ENCODE results near the gene PROCA1.
"Not testable (repeated sequence)": the region's sequence is repeated elsewhere in the genome, so short reads cannot be mapped to it uniquely, and the experiment has no call there.

PROCA1 gene

GRCh38 chr17:28741358-28742349 lies 30.0 kb upstream of the PROCA1 start:
- Histone ChIP-seq H3K36me3 (ENCODE audit: control insufficient read depth, low read depth, low read length) (peaks cover 8% of the 10 kb centered on the region), H3K4me1 (ENCODE audit: control insufficient read depth, low read depth, low read length) (peaks cover 12% of the 10 kb centered on the region), H3K27ac (ENCODE audit: low read length) (no peak overlapping the region), H3K27me3 (ENCODE audit: control insufficient read depth, insufficient read depth, low read length) (no peaks in the 10 kb centered on the region), H3K9ac (ENCODE audit: low read length) (no peak overlapping the region), H3K4me3 (ENCODE audit: low read length) (no peak overlapping the region), H3K9me3 (ENCODE audit: control insufficient read depth, low read depth, low read length) (no peaks in the 10 kb centered on the region)

DNA sequence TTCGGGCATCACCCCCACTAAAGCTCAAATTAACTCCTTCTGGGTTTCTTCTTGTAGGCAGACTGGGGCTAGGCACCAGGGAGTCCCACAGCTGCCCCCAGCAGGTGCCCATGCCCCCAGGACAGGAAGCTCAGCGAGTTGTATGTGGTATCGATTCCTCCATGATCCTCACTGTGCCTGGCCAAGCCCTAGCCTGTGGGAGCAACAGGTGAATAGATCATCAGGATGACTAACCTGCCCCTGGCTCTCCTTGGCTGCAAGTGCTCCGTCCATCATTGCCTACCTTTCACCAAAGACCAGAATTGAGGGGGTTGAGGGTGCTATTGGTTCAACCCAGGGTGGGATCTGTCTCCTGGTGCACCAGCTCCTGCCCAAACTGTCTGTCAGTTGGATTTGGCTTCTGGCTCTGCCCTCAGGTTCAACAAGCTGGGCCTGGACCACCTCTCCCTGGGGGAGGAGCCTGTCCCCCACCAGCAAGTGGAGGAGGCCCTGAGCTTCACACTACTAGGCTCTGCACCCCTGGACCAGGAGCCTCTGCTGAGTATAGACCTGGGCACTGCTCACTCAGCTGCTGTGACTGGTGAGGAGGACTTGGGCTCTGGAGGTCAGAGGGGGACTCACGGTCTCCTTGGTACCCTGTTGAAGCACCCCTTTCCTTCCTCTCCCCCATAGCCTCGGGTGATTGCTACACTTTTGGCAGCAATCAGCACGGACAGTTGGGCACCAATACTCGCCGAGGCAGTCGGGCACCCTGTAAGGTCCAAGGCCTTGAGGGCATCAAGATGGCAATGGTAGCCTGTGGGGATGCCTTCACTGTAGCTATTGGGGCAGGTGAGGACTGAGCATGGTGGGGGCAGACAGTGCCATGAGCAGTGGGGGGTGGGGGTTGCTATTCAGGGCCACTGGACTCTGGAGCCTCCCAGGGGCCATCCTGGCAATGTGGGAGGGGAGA lies 29.0 kb upstream of the PROCA1 start:
- peaks cover 3% of the 10 kb centered on the region for H3K4me1 ChIP-seq (ENCODE audit: control insufficient read depth, low read depth, low read length)
- H3K9ac ChIP-seq (ENCODE audit: low read length) = no peak overlapping the region
- no peaks in the 10 kb centered on the region for H3K9me3 ChIP-seq (ENCODE audit: control insufficient read depth, low read depth, low read length)
- H3K4me3 ChIP-seq (ENCODE audit: low read length) = no peak overlapping the region
- H3K36me3 ChIP-seq (ENCODE audit: control insufficient read depth, low read depth, low read length) = peaks cover 4% of the 10 kb centered on the region
- H3K27me3 ChIP-seq (ENCODE audit: control insufficient read depth, insufficient read depth, low read length) = no peaks in the 10 kb centered on the region
- no peak overlapping the region for H3K27ac ChIP-seq (ENCODE audit: low read length)

- no peaks in the 10 kb centered on the region for H3K9me3 ChIP-seq (ENCODE audit: control insufficient read depth, low read depth, low read length)
- H3K4me1 ChIP-seq (ENCODE audit: control insufficient read depth, low read depth, low read length) = no peaks in the 10 kb centered on the region
- no peak overlapping the region for H3K4me3 ChIP-seq (ENCODE audit: low read length)
- no peaks in the 10 kb centered on the region for H3K27me3 ChIP-seq (ENCODE audit: control insufficient read depth, insufficient read depth, low read length)
- H3K27ac ChIP-seq (ENCODE audit: low read length) = no peak overlapping the region
- H3K9ac ChIP-seq (ENCODE audit: low read length) = no peak overlapping the region
- H3K36me3 ChIP-seq (ENCODE audit: control insufficient read depth, low read depth, low read length) = peaks cover 4% of the 10 kb centered on the region
Measured at GRCh38 chr17:28738680-28739384, 27.1 kb upstream of the PROCA1 start.

GRCh38 chr17:28737770-28738679 lies 26.3 kb upstream of the PROCA1 start:
- Histone ChIP-seq H3K4me1 (ENCODE audit: control insufficient read depth, low read depth, low read length) (no peaks in the 10 kb centered on the region), H3K4me3 (ENCODE audit: low read length) (no peak overlapping the region), H3K27ac (ENCODE audit: low read length) (no peak overlapping the region)

GRCh38 chr17:28737316-28737715 lies 25.6 kb upstream of the PROCA1 start:
- Histone ChIP-seq H3K27me3 (ENCODE audit: control insufficient read depth, insufficient read depth, low read length) (no peaks in the 10 kb centered on the region), H3K4me3 (ENCODE audit: low read length) (no peak overlapping the region), H3K27ac (ENCODE audit: low read length) (no peak overlapping the region), H3K9me3 (ENCODE audit: control insufficient read depth, low read depth, low read length) (no peaks in the 10 kb centered on the region), H3K4me1 (ENCODE audit: control insufficient read depth, low read depth, low read length) (no peaks in the 10 kb centered on the region), H3K36me3 (ENCODE audit: control insufficient read depth, low read depth, low read length) (peaks cover 4% of the 10 kb centered on the region), H3K9ac (ENCODE audit: low read length) (no peak overlapping the region)

More at GRCh38 chr17:28737770-28738679, 26.3 kb upstream of the PROCA1 start:
- Histone ChIP-seq H3K9me3 (ENCODE audit: control insufficient read depth, low read depth, low read length) (no peaks in the 10 kb centered on the region), H3K27me3 (ENCODE audit: control insufficient read depth, insufficient read depth, low read length) (no peaks in the 10 kb centered on the region), H3K36me3 (ENCODE audit: control insufficient read depth, low read depth, low read length) (peaks cover 4% of the 10 kb centered on the region), H3K9ac (ENCODE audit: low read length) (no peak overlapping the region)

- H3K9ac ChIP-seq (ENCODE audit: low read length); H3K4me1 ChIP-seq (ENCODE audit: control insufficient read depth, low read depth, low read length); H3K4me3 ChIP-seq (ENCODE audit: low read length); H3K36me3 ChIP-seq (ENCODE audit: control insufficient read depth, low read depth, low read length); H3K9me3 ChIP-seq (ENCODE audit: control insufficient read depth, low read depth, low read length); H3K27ac ChIP-seq (ENCODE audit: low read length); H3K27me3 ChIP-seq (ENCODE audit: control insufficient read depth, insufficient read depth, low read length): not testable (repeated sequence)
Measured at GRCh38 chr17:28735913-28736769, 24.5 kb upstream of the PROCA1 start.

- Histone ChIP-seq H3K9me3 (ENCODE audit: control insufficient read depth, low read depth, low read length) (no peaks in the 10 kb centered on the region), H3K4me3 (ENCODE audit: low read length) (no peak overlapping the region), H3K27me3 (ENCODE audit: control insufficient read depth, insufficient read depth, low read length) (no peaks in the 10 kb centered on the region), H3K9ac (ENCODE audit: low read length) (no peak overlapping the region), H3K4me1 (ENCODE audit: control insufficient read depth, low read depth, low read length) (no peaks in the 10 kb centered on the region), H3K27ac (ENCODE audit: low read length) (no peak overlapping the region), H3K36me3 (ENCODE audit: control insufficient read depth, low read depth, low read length) (peaks cover 4% of the 10 kb centered on the region)
Measured at GRCh38 chr17:28735242-28735722, 23.6 kb upstream of the PROCA1 start.

DNA sequence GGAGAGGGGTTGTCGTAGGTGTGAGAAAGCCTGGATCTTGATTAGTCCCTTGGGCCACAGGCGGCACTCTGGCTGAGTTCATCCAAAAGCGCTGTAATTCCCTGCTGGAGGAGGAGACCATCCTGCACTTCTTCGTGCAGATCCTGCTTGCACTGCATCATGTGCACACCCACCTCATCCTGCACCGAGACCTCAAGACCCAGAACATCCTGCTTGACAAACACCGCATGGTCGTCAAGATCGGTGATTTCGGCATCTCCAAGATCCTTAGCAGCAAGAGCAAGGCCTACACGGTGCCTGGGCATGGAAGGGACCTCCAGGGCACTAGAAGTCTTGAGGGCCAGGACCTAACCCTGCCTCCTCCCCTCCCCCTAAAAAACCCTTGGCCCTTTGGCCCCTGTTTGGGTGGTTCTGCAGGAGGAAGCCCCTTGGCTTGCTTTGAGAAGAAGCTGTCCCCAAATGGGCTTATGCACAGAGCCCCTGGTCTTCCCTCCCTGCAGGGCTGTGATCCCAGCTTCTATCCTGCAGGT lies 23.1 kb upstream of the PROCA1 start:
- Histone ChIP-seq H3K9me3 (ENCODE audit: control insufficient read depth, low read depth, low read length) (no peaks in the 10 kb centered on the region), H3K27ac (ENCODE audit: low read length) (no peak overlapping the region), H3K36me3 (ENCODE audit: control insufficient read depth, low read depth, low read length) (peaks cover 4% of the 10 kb centered on the region), H3K9ac (ENCODE audit: low read length) (no peak overlapping the region), H3K27me3 (ENCODE audit: control insufficient read depth, insufficient read depth, low read length) (no peaks in the 10 kb centered on the region), H3K4me1 (ENCODE audit: control insufficient read depth, low read depth, low read length) (no peaks in the 10 kb centered on the region), H3K4me3 (ENCODE audit: low read length) (no peak overlapping the region)

GRCh38 chr17:28733346-28733745 lies 21.7 kb upstream of the PROCA1 start:
- Histone ChIP-seq H3K27me3 (ENCODE audit: control insufficient read depth, insufficient read depth, low read length) (no peaks in the 10 kb centered on the region), H3K4me1 (ENCODE audit: control insufficient read depth, low read depth, low read length) (no peaks in the 10 kb centered on the region), H3K9ac (ENCODE audit: low read length) (no peak overlapping the region), H3K27ac (ENCODE audit: low read length) (no peak overlapping the region), H3K36me3 (ENCODE audit: control insufficient read depth, low read depth, low read length) (no peaks in the 10 kb centered on the region), H3K9me3 (ENCODE audit: control insufficient read depth, low read depth, low read length) (no peaks in the 10 kb centered on the region), H3K4me3 (ENCODE audit: low read length) (no peak overlapping the region)

Data from iPS-18a (cell line).